Uterus (tissue), 2 donors: ENCODE measurements around the gene TMC6.
"Not testable (repeated sequence)": the region's sequence is repeated elsewhere in the genome, so short reads cannot be mapped to it uniquely, and the experiment has no call there.

Experiments
- CTCF ChIP-seq, 4 experiments: fragments of 200-600 bp in 2 of 4; fragments of 450-650 bp in 2 of 4; sonication (generic) in 2 of 4; IDR thresholded peaks; one replicate each; pipeline ENCODE4 v1.5.1; 2016 to 2019; ENCODE audit warnings: antibody characterized with exemption in 4 of 4, mild to moderate bottlenecking in 2 of 4, moderate library complexity in 1 of 4
- POLR2A ChIP-seq, 2 donors: fragments of 450-650 bp; IDR thresholded peaks; one replicate each; pipeline ENCODE4 v1.6.1; 2016; ENCODE audit warnings: antibody characterized with exemption in 2 of 2, mild to moderate bottlenecking in 1 of 2, moderate library complexity in 1 of 2

DNA sequence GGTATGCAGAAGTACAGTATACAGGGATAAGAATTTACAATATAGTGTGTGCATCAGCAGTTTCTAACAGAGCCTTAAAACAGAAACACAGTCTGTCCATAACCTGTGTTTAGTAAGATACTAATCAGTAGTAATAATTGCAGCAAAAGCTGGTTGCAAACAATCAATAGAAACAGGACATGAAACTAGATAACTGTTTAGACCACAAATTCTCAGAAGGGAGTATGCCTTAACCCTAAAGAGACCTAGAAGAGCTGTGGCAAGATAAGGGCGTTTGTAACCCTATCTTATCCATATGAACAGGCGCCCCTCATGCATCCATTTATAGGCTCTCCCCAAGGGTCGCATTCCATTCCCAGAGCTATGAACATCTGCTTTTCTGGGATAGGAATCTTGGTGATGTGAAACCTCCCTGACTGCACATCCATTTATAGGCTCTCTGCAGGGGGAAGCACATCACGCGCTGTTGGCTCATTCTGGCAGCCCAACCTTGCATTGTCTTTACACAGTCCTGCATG lies 46.1 kb downstream of the TMC6 start:
- TF ChIP-seq CTCF, POLR2A (IDR thresholded peaks at IDR 0.05): not testable (repeated sequence)
